DND-41 (cell line): Measurements from ENCODE around the gene ARID5A.
"Not testable (repeated sequence)": the region's sequence is repeated elsewhere in the genome, so short reads cannot be mapped to it uniquely, and the experiment has no call there.

ENCODE experiments used
- ATAC-seq: fragments of 200-7000 bp; cut with Tn5 transposase; 3 replicates; pipeline ENCODE4 v1.9.1; 2021; ENCODE audit warnings: low read depth; ENCODE audit not compliant: insufficient read depth
- DNase-seq: peaks from one replicate; pipeline ENCODE4 v3.0.0-alpha.2; 2020
- H2AFZ ChIP-seq: 2 replicates; pipeline ENCODE4 v1.6.0; 2012; ENCODE audit warnings: low read depth, low read length
- H3K27ac ChIP-seq: 2 replicates; pipeline ENCODE4 v1.5.1; 2012; ENCODE audit warnings: low read length, inconsistent platforms
- H3K27me3 ChIP-seq: fragments of 200-600 bp; sonication (generic); 2 replicates; pipeline ENCODE4 v1.6.0; 2012; ENCODE audit warnings: low read length, mild to moderate bottlenecking, inconsistent platforms; ENCODE audit not compliant: insufficient read depth, poor library complexity
- H3K36me3 ChIP-seq: 2 replicates; pipeline ENCODE4 v1.5.1; 2012; ENCODE audit warnings: low read length, inconsistent platforms; ENCODE audit not compliant: insufficient read depth
- H3K4me1 ChIP-seq: 2 replicates; pipeline ENCODE4 v1.5.1; 2012; ENCODE audit warnings: mild to moderate bottlenecking, low read length; ENCODE audit not compliant: insufficient read depth
- H3K4me2 ChIP-seq: 2 replicates; pipeline ENCODE4 v1.6.0; 2012; ENCODE audit warnings: mild to moderate bottlenecking, moderate library complexity, low read length, inconsistent platforms; ENCODE audit not compliant: insufficient read depth
- H3K4me3 ChIP-seq, 2 experiments: fragments of 200-600 bp in 1 of 2; shearing (Covaris generic) in 1 of 2; 2 replicates each; pipeline ENCODE4 v1.5.1; 2012 to 2016; ENCODE audit warnings: inconsistent platforms in 2 of 2, low read length in 2 of 2, mild to moderate bottlenecking in 2 of 2, low read depth in 1 of 2, moderate library complexity in 1 of 2
- H3K79me2 ChIP-seq: 2 replicates; pipeline ENCODE4 v1.6.0; 2012; ENCODE audit warnings: low read length, inconsistent platforms; ENCODE audit not compliant: insufficient read depth
- H3K9ac ChIP-seq: 2 replicates; pipeline ENCODE4 v1.6.0; 2012; ENCODE audit warnings: low read depth, mild to moderate bottlenecking, inconsistent platforms, low read length, moderate library complexity
- H3K9me3 ChIP-seq: 2 replicates; pipeline ENCODE4 v1.5.1; 2012; ENCODE audit warnings: low read length, moderate library complexity, mild to moderate bottlenecking, inconsistent platforms; ENCODE audit not compliant: insufficient read depth, severe bottlenecking
- H4K20me1 ChIP-seq: 2 replicates; pipeline ENCODE4 v1.6.0; 2012; ENCODE audit warnings: low read length; ENCODE audit not compliant: insufficient read depth
- EZH2 ChIP-seq: IDR thresholded peaks from 3 replicates; pipeline ENCODE4 v1.6.1; 2012; ENCODE audit warnings: borderline replicate concordance, low read depth, mild to moderate bottlenecking, moderate library complexity, low read length, inconsistent platforms; ENCODE audit not compliant: severe bottlenecking
- TF ChIP-seq, protein P1 (sequence below): IDR thresholded peaks from 2 replicates; pipeline ENCODE4 v1.5.1; 2012; ENCODE audit warnings: borderline replicate concordance, low read length, moderate library complexity, mild to moderate bottlenecking; ENCODE audit not compliant: poor library complexity, severe bottlenecking; ENCODE audit errors: extremely low read depth

Gene ARID5A

DNA sequence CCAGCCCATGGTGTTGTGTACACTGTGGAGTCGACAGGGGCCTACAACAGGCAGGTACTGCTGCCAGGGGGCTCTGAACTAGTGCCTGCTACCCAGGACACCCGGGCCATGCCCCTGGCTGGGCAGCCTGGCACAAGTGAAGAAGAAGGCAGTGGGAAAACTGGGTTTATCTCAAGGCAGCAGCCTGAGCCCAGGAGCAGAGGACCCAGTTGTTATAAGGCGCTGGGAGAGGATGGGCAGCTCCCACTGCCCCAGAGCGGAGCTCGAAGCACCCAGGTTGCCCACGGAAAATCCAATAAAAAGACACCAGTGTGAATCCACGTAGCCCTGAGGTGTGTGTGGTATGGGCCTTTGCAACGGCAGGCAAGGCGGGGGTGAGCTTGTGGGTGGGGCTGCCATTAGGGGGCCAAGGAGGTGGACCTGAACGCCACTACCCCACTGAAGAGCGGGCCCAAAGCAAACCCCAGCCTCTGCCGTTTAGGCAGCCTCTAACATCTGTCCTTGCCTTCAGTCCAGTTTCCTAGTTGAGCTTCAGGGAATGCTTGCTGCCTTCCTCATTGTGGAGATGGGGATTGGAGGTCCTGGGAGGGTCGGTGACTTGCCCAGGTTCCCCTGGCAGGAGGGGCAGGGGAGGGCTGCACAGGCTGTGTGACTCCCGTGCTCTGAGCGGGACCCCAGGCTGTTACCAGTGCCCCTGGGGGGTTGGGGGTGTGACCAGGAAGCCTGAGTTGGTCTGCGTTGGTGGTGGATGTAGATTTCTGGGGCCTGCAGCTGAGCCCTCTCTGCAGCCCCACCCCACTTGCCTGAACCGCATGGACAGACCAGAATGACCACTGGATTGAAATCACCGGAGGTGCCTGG lies 16.0 kb downstream of the ARID5A start:
- Histone ChIP-seq H2AFZ (no peak overlapping the region), H3K79me2 (no peaks in the 10 kb centered on the region), H3K9ac (no peak overlapping the region), H3K36me3 (peaks cover 52% of the 10 kb centered on the region), H3K27me3 (no peaks in the 10 kb centered on the region), H3K4me1 (peaks cover 12% of the 10 kb centered on the region), H4K20me1 (peaks cover 25% of the 10 kb centered on the region), H3K27ac (no peak overlapping the region), H3K9me3 (no peaks in the 10 kb centered on the region), H3K4me3 (no peak overlapping the region), H3K4me2 (no peak overlapping the region)
- TF ChIP-seq EZH2 = no peak
- TF ChIP-seq, protein P1, sequence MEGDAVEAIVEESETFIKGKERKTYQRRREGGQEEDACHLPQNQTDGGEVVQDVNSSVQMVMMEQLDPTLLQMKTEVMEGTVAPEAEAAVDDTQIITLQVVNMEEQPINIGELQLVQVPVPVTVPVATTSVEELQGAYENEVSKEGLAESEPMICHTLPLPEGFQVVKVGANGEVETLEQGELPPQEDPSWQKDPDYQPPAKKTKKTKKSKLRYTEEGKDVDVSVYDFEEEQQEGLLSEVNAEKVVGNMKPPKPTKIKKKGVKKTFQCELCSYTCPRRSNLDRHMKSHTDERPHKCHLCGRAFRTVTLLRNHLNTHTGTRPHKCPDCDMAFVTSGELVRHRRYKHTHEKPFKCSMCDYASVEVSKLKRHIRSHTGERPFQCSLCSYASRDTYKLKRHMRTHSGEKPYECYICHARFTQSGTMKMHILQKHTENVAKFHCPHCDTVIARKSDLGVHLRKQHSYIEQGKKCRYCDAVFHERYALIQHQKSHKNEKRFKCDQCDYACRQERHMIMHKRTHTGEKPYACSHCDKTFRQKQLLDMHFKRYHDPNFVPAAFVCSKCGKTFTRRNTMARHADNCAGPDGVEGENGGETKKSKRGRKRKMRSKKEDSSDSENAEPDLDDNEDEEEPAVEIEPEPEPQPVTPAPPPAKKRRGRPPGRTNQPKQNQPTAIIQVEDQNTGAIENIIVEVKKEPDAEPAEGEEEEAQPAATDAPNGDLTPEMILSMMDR = no peak
- DNase-seq = no peak
- no peak for ATAC-seq

DNA sequence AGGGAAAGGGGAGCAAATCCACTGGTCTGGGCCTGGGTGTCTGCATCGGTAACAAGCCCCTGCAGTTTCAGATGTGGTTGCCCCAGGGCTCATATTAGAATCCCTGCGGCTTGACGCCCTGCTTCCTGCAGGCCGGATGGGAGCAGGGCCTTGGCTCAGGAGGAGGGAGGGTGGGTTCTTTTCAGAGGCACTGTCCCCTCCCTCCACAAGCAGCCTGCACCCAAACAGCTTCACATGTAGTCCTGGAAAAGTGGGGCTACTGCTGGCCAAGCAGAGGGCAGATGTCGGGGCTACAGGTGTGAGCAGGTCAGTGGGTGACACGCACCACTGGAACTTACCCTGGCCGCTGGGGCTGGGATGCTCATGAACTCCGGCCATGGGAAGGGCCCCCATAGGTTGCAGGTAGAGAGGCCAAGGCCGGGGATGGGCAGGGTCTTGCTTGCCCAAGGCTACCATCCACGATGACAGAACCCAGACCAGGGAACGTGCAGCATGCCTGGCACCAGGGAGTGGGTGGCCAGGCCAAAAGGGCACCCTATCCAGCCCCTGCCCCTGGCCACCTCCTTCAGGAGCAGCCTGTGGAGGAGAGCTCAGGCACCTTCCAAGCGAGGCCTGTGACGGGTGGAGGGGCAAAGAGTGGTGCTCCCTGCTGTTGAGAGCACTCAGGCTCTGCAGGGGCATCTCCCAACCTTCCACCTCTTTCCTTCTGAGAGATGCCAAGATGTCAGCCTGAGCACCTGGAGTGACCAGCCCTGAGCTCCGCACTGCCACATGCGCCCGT lies 16.8 kb downstream of the ARID5A start:
- Histone ChIP-seq H3K36me3 (peaks cover 46% of the 10 kb centered on the region), H3K4me1 (peaks cover 12% of the 10 kb centered on the region), H3K9ac (no peak overlapping the region), H3K9me3 (no peaks in the 10 kb centered on the region), H3K4me2 (no peak overlapping the region), H3K79me2 (no peaks in the 10 kb centered on the region), H3K4me3 (no peak overlapping the region), H4K20me1 (peaks cover 22% of the 10 kb centered on the region), H2AFZ (no peak overlapping the region), H3K27me3 (no peaks in the 10 kb centered on the region), H3K27ac (no peak overlapping the region)
- ATAC-seq (no peak), DNase-seq (no peak)
- TF ChIP-seq EZH2 = no peak
- TF ChIP-seq, protein P1 = no peak

DNA sequence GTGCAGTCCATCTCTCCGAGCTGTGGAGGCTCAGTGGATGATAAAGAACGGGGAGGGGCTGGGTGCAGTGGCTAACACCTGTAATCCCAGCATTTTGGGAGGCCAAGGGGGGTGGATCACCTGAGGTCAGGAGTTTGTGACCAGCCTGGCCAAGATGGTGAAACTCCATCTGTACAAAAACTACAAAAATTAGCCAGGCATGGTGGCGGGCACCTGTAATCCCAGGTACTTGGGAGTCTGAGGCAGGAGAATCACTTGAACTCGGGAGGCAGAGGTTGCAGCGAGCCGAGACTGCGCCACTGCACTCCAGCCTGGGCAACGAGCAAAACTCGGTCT lies 17.4 kb downstream of the ARID5A start:
- ATAC-seq, H3K27me3 ChIP-seq, DNase-seq, H3K79me2 ChIP-seq, H3K4me3 ChIP-seq, H3K27ac ChIP-seq, H3K9me3 ChIP-seq: not testable (repeated sequence)
- Histone ChIP-seq H3K4me1 (peaks cover 12% of the 10 kb centered on the region), H3K9ac (0 out of 2 replicates have a peak overlapping the region, but pooled peaks have one; percentile 7), H4K20me1 (peaks cover 17% of the 10 kb centered on the region), H3K4me2 (peak overlapping the region; percentile 53; the same call in 1 of the 2 replicates), H2AFZ (peak overlapping the region; percentile 71; the same call in 1 of the 2 replicates), H3K36me3 (peaks cover 42% of the 10 kb centered on the region)
